NCI-H748 (cell line): Measurements from ENCODE around the gene CELF3.
"Not testable (repeated sequence)": the region's sequence is repeated elsewhere in the genome, so short reads cannot be mapped to it uniquely, and the experiment has no call there.

ENCODE experiments used
- DNase-seq: peaks from one replicate; lab custom pipeline; 2025; ENCODE audit not compliant: unreplicated experiment; lab: John Stamatoyannopoulos, UW

Gene CELF3

GRCh38 chr1:151716771-151717631 lies at the start of gene CELF3:
Gene CELF3 (minus strand): TSS chr1:151716803. CDS start chr1:151716020, 783 bp downstream.
- DNase-seq: peak; percentile 99

GRCh38 chr1:151763990-151764389 lies 47.4 kb upstream of the CELF3 start:
- no peak for DNase-seq

- DNase-seq: peak; percentile 83
Measured at GRCh38 chr1:151762941-151763921, 46.6 kb upstream of the CELF3 start, which contains the start of gene MRPL9. Gene MRPL9 (minus strand): TSS chr1:151763496. CDS start chr1:151763479, 17 bp downstream.

GRCh38 chr1:151760597-151761385 lies 44.2 kb upstream of the CELF3 start:
- DNase-seq: no peak

GRCh38 chr1:151759241-151759640 lies 42.6 kb upstream of the CELF3 start:
- no peak for DNase-seq

GRCh38 chr1:151756291-151756690 lies 39.7 kb upstream of the CELF3 start:
- no peak for DNase-seq

GRCh38 chr1:151741516-151741915 lies 24.9 kb upstream of the CELF3 start:
- DNase-seq: no peak

GRCh38 chr1:151739590-151740355 lies 23.2 kb upstream of the CELF3 start:
- peak; percentile 26 for DNase-seq

GRCh38 chr1:151737479-151737878 lies 20.9 kb upstream of the CELF3 start:
- no peak for DNase-seq

GRCh38 chr1:151737026-151737425 lies 20.4 kb upstream of the CELF3 start:
- no peak for DNase-seq

- not testable (repeated sequence) for DNase-seq
Measured at GRCh38 chr1:151733995-151734394, 17.4 kb upstream of the CELF3 start.

- DNase-seq: no peak
Measured at GRCh38 chr1:151733126-151733525, 16.5 kb upstream of the CELF3 start.

- no peak for DNase-seq
Measured at GRCh38 chr1:151729966-151730291, 13.3 kb upstream of the CELF3 start.

GRCh38 chr1:151729157-151729965 lies 12.8 kb upstream of the CELF3 start:
- no peak for DNase-seq

GRCh38 chr1:151728151-151729054 lies 11.8 kb upstream of the CELF3 start:
- DNase-seq: no peak

- DNase-seq: no peak
Measured at GRCh38 chr1:151723726-151724370, 7.2 kb upstream of the CELF3 start.

GRCh38 chr1:151721788-151722510 lies 5.3 kb upstream of the CELF3 start:
- no peak for DNase-seq
